8988T (cell line): ENCODE data around the gene CFAP43.

ENCODE experiments used
- DNase-seq: peaks from one replicate; pipeline ENCODE4 v3.0.0; 2011

The CFAP43 gene

GRCh38 chr10:104090611-104091010 lies 141.6 kb downstream of the CFAP43 start:
- no peak for DNase-seq

GRCh38 chr10:104089621-104090020 lies 142.5 kb downstream of the CFAP43 start:
- no peak for DNase-seq

- no peak for DNase-seq
Observed at GRCh38 chr10:104088239-104088638, 143.9 kb downstream of the CFAP43 start.

- no peak for DNase-seq
Observed at GRCh38 chr10:104085801-104086400, 146.3 kb downstream of the CFAP43 start, which contains the start of gene COL17A1. Gene COL17A1 (minus strand): TSS chr10:104085880. CDS start chr10:104080673, 5,207 bp downstream.

- no peak for DNase-seq
Observed at GRCh38 chr10:104084482-104085142, 147.6 kb downstream of the CFAP43 start.

- DNase-seq, result no peak
Observed at GRCh38 chr10:104081998-104082397, 150.2 kb downstream of the CFAP43 start.

GRCh38 chr10:104080762-104081161 lies 151.4 kb downstream of the CFAP43 start:
- no peak for DNase-seq
